Measurements from ENCODE around the gene GCG.

- TF ChIP-seq CTCF (IDR thresholded peaks at IDR 0.05; ENCODE audit: poor library complexity, severe bottlenecking) (no peak), EZH2 (IDR thresholded peaks at IDR 0.05; ENCODE audit: borderline replicate concordance, insufficient read depth, low read length, poor library complexity, severe bottlenecking) (no peak), REST (IDR thresholded peaks at IDR 0.05; ENCODE audit: borderline replicate concordance) (no peak), TAF1 (IDR thresholded peaks at IDR 0.05; ENCODE audit: low read depth) (no peak), POLR2AphosphoS5 (IDR thresholded peaks at IDR 0.05) (no peak), SMC3 (conservative IDR thresholded peaks at IDR 0.05; ENCODE audit: poor library complexity) (no peak), EP300 (conservative IDR thresholded peaks at IDR 0.05; ENCODE audit: poor library complexity, severe bottlenecking) (no peak), RAD21 (conservative IDR thresholded peaks at IDR 0.05) (no peak)
Observed at GRCh38 chr2:162116352-162116751, 35.7 kb downstream of the GCG start.

Data from neural cell (in vitro differentiated cells).